Heart left ventricle (tissue), 16 donors: ENCODE data around the gene ATP8A1. TPM values are rescaled to one million over a fixed set of nuclear protein-coding genes. Genes with fewer than 3 reads are reported as not detected.

Experiments
- ATAC-seq, 4 donors: fragments of 200-7000 bp; cut with Tn5 transposase; one replicate each; pipeline ENCODE4 v1.9.1; 2020 to 2022; ENCODE audit warnings: moderate library complexity in 4 of 4, mild to moderate bottlenecking in 3 of 4, moderate number of reproducible peaks in 1 of 4
- DNase-seq, 5 donors: peaks; one replicate each; pipeline ENCODE4 v3.0.0-alpha.2; 2020
- H3K27ac ChIP-seq, 12 donors: fragments of 200-600 bp; sonication (generic) in 4 of 12; one replicate each; pipeline versions ENCODE4 v1.5.0 to v1.8.0; 2016 to 2022; ENCODE audit warnings: mild to moderate bottlenecking in 2 of 12
- H3K27me3 ChIP-seq, 9 donors: fragments of 200-600 bp; sonication (generic) in 2 of 9; one replicate each; pipeline versions ENCODE4 v1.5.1 to v1.8.0; 2016 to 2022; ENCODE audit warnings: mild to moderate bottlenecking in 3 of 9
- H3K36me3 ChIP-seq, 9 donors: fragments of 200-600 bp; sonication (generic) in 2 of 9; one replicate each; pipeline versions ENCODE4 v1.5.0 to v1.8.0; 2018 to 2022; ENCODE audit warnings: mild to moderate bottlenecking in 2 of 9
- H3K4me1 ChIP-seq, 12 donors: fragments of 200-600 bp; sonication (generic) in 4 of 12; one replicate each; pipeline versions ENCODE4 v1.5.0 to v1.8.0; 2016 to 2022; ENCODE audit warnings: mild to moderate bottlenecking in 3 of 12
- H3K4me3 ChIP-seq, 12 donors: fragments of 200-600 bp; sonication (generic) in 4 of 12; one replicate each; pipeline versions ENCODE4 v1.5.0 to v1.8.0; 2017 to 2022; ENCODE audit warnings: mild to moderate bottlenecking in 9 of 12, moderate library complexity in 4 of 12
- H3K9me3 ChIP-seq, 12 donors: fragments of 200-600 bp; sonication (generic) in 4 of 12; one replicate each; pipeline versions ENCODE4 v1.5.0 to v1.8.0; 2016 to 2022; ENCODE audit warnings: mild to moderate bottlenecking in 1 of 12
- POLR2A ChIP-seq, 2 donors: fragments of 450-650 bp; IDR thresholded peaks; one replicate each; pipeline ENCODE4 v1.6.1; 2017; ENCODE audit warnings: antibody characterized with exemption in 2 of 2, mild to moderate bottlenecking in 2 of 2, moderate library complexity in 2 of 2
- WGBS, 4 donors: extraction: QIAGEN DNeasy Blood & Tissue Kit in 2 of 4; methylation state at CpG; one replicate each; pipeline versions ENCODE4 v1.1.5 to v1.1.7; 2013 to 2018; 5-methylcytosine and 5-hydroxymethylcytosine counted together
- intact Hi-C, 10 donors: fragments of 100-400 bp; cut with DNase I; formaldehyde crosslinking; loops; one replicate each; pipeline versions ENCODE4 v1.11.1 to v1.14.2; 2022
- polyA plus RNA-seq, 2 donors: library from polyadenylated mRNA; stranded (reverse); fragments of 200-250 nt; gene quantifications; one replicate each; pipeline ENCODE4 v1.2.3, GENCODE V29; 2013
- total RNA-seq, 9 donors: library from RNA; depleted of rRNA in 2 of 9; stranded (reverse); fragments of >200 nt in 2 of 9; fragmentation: NEBNext Ultra II Directional in 3 of 9; extraction: Animal tissue kit (Norgen Biotek cat#: 25700) in 3 of 9; gene quantifications; one replicate each; pipeline versions ENCODE4 v1.1.0 to v1.2.4, GENCODE V29; 2016 to 2023
- TF ChIP-seq, protein P1 (sequence below), 12 donors: fragments of 200-600 bp; sonication (generic) in 4 of 12; IDR thresholded peaks; one replicate each; pipeline versions ENCODE4 v1.5.0 to v1.8.0; 2018 to 2022; ENCODE audit warnings: antibody characterized with exemption in 12 of 12, mild to moderate bottlenecking in 5 of 12
- donor health status: ischemic (EF 13 %, LVEDD 7.1; RV severe dilation, severe dysfunction).
- donor health status: healthy with polysubstance abuse.
- donor health status: DM: no; HTN: yes; CAD: no.
- donor health status: DM: no; HTN: no; CAD: no.
- donor health status: ischemic (EF 25% LVEDD 6.9; RV normal size, moderate dysfunction).
- donor health status: ischemic (EF 25% LVEDD 5.7; RV mildly dilated, moderate dysfunction).
- donor health status: healthy.
- donor health status: DM: yes; HTN: yes; CAD: no.
- donor health status: ischemic (EF 35%, LVEDD 5.7; RV mildly dilated, moderate dysfunction).
- donor health status: nonischemic (EF 11% LVEDD 7.7; RV severe dilation, severe dysfunction).
- donor health status: DM: yes; HTN: yes; CAD: no.
- donor health status: PGD.
- donor health status: ischemic (EF 29% LVEDD 5.4; RV normal size, mild dysfunction).
- donor health status: nonischemic (EF 23%, LVEDD 6.1; RV moderate dilation, normal function).

ATP8A1 gene
- total and polyA plus RNA-seq, 11 donors = 4.6 to 29.7 (median 16.2) TPM

DNA sequence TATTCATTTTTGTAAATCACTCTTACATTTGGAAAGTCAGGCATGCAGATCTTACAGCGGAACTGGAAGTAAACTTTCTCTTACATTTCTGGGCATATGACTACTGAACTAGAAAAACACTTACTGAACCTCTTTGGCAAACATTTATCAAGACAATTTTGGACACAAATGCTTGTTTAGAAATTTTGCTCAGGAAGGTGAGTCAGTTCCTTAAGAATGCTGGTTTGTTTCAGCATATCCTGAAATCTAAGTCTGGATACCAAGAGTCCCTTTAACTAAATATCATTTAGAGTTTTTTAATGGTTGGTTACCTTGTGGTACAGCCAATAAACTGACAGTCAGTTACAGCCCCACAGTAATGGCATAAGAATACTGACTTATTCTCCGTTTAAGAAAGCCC is 244.7 kb downstream of the ATP8A1 start:
- Histone ChIP-seq H3K9me3 (no peaks in the 10 kb centered on the region), H3K27me3 (no peaks in the 10 kb centered on the region), H3K36me3 (peaks cover 0 to 22% (median 5%) of the 10 kb centered on the region in 9 donors), H3K4me3 (peak overlapping the region in 1 of 12 donors; percentile 19), H3K27ac (peak overlapping the region in 11 of 12 donors; percentile 25 to 71 (median 44)), H3K4me1 (peaks cover 0 to 17% (median 4%) of the 10 kb centered on the region in 12 donors)
- TF ChIP-seq, protein P1, sequence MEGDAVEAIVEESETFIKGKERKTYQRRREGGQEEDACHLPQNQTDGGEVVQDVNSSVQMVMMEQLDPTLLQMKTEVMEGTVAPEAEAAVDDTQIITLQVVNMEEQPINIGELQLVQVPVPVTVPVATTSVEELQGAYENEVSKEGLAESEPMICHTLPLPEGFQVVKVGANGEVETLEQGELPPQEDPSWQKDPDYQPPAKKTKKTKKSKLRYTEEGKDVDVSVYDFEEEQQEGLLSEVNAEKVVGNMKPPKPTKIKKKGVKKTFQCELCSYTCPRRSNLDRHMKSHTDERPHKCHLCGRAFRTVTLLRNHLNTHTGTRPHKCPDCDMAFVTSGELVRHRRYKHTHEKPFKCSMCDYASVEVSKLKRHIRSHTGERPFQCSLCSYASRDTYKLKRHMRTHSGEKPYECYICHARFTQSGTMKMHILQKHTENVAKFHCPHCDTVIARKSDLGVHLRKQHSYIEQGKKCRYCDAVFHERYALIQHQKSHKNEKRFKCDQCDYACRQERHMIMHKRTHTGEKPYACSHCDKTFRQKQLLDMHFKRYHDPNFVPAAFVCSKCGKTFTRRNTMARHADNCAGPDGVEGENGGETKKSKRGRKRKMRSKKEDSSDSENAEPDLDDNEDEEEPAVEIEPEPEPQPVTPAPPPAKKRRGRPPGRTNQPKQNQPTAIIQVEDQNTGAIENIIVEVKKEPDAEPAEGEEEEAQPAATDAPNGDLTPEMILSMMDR (IDR thresholded peaks at IDR 0.05) = no peak
- no peak for TF ChIP-seq POLR2A (IDR thresholded peaks at IDR 0.05)
- 50 to 64% (median 57%) methylated on average over 2 of the region's 2 CpGs for WGBS, 4 donors
- ATAC-seq = peak in 3 of 4 donors; percentile 65 to 74 (median 67)
- intact Hi-C loops = no loop called here
- no peak for DNase-seq

DNA sequence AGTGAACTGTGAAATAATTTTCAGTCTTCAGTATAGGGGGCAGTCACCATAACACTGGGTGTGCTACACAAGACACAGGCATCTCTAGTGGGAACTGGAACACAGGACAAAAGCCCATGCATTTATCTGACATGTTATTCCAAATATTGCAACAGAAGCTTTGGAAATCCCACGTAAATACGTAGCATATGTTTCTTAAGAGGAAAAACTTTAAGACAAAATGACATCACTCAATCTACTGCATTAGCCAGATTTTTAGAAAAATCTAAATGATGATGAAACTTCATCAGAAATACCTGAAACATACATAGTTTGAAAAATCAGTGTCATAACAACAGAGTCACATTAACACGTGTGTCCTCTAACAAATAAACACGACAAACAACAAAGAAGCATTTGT is 245.1 kb downstream of the ATP8A1 start:
- Histone ChIP-seq H3K36me3 (peaks cover 0 to 22% (median 5%) of the 10 kb centered on the region in 9 donors), H3K4me1 (peaks cover 0 to 17% (median 4%) of the 10 kb centered on the region in 12 donors), H3K27me3 (no peaks in the 10 kb centered on the region), H3K27ac (peak overlapping the region in 7 of 12 donors; percentile 25 to 61 (median 36)), H3K4me3 (peak overlapping the region in 1 of 12 donors; percentile 19), H3K9me3 (no peaks in the 10 kb centered on the region)
- ATAC-seq (no peak), DNase-seq (no peak)
- WGBS, 4 donors = 67 to 77% (median 70%) methylated on average over 4 of the region's 4 CpGs
- intact Hi-C loops = no loop called here
- no peak for TF ChIP-seq POLR2A (IDR thresholded peaks at IDR 0.05)
- TF ChIP-seq, protein P1 (IDR thresholded peaks at IDR 0.05) = no peak

DNA sequence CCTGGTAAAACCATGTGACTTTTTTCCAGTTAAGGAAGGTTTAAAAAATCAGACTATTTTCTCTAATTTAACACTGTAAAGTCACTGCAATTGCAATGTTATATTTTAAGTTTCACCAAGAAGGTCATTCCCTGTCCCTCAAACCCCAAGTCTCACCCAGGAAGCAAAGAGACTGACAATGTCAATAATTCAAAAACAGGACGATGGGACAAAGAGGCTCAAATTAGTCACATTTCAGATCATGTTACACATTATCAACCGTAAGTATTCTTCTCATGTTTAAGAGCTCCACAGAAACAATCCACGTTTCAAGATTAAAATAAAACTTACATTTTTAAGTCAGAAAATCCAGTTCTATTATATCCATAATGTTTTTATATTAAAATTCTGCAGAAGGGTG is 246.5 kb downstream of the ATP8A1 start:
- no peaks in the 10 kb centered on the region for H3K9me3 ChIP-seq
- peaks cover 0 to 14% (median 0%) of the 10 kb centered on the region in 9 donors for H3K36me3 ChIP-seq
- TF ChIP-seq, protein P1 (IDR thresholded peaks at IDR 0.05) = no peak
- no peak for TF ChIP-seq POLR2A (IDR thresholded peaks at IDR 0.05)
- peaks cover 0 to 17% (median 4%) of the 10 kb centered on the region in 12 donors for H3K4me1 ChIP-seq
- no peak overlapping the region for H3K27ac ChIP-seq
- H3K4me3 ChIP-seq = no peak overlapping the region
- ATAC-seq (no peak), DNase-seq (no peak)
- intact Hi-C loops = no loop called here
- no peaks in the 10 kb centered on the region for H3K27me3 ChIP-seq
- 81 to 85% (median 83%) methylated on average over 3 of the region's 3 CpGs for WGBS, 4 donors

GRCh38 chr4:42404001-42404400 is 252.9 kb downstream of the ATP8A1 start:
- peaks cover 0 to 31% (median 0%) of the 10 kb centered on the region in 9 donors for H3K27me3 ChIP-seq
- no peaks in the 10 kb centered on the region for H3K36me3 ChIP-seq
- TF ChIP-seq, protein P1 (IDR thresholded peaks at IDR 0.05) = no peak
- TF ChIP-seq POLR2A (IDR thresholded peaks at IDR 0.05) = no peak
- peaks cover 0 to 6% (median 0%) of the 10 kb centered on the region in 12 donors for H3K4me1 ChIP-seq
- H3K9me3 ChIP-seq = no peaks in the 10 kb centered on the region
- 81 to 86% (median 83%) methylated on average over 6 of the region's 6 CpGs for WGBS, 4 donors
- ATAC-seq (no peak), DNase-seq (no peak)
- intact Hi-C loops = no loop called here
- H3K4me3 ChIP-seq = no peak overlapping the region
- H3K27ac ChIP-seq = no peak overlapping the region
